Left colon (tissue), 2 donors: ENCODE results near the gene ITPKB. TPM values are rescaled to one million over a fixed set of nuclear protein-coding genes. Genes with fewer than 3 reads are reported as not detected.
A peak's percentile ranks its signal among the peaks of the same experiment; 100 is the strongest.

Experiments used
- ATAC-seq: fragments of 200-7000 bp; cut with Tn5 transposase; one replicate; pipeline ENCODE4 v1.9.1; 2020; ENCODE audit warnings: mild to moderate bottlenecking, moderate library complexity
- DNase-seq, 2 donors: peaks; one replicate each; pipeline ENCODE4 v3.0.0-alpha.2; 2020
- intact Hi-C, 2 donors: fragments of 100-400 bp; cut with DNase I in 1 of 2; cut with micrococcal nuclease in 1 of 2; formaldehyde crosslinking; loops; one replicate each; pipeline versions ENCODE4 v1.11.2 to v1.14.0; 2022; cut with DNase I, micrococcal nuclease
- total RNA-seq, 2 donors: library from RNA; stranded (reverse); fragmentation: NEBNext Ultra II Directional; extraction: Animal tissue kit (Norgen Biotek cat#: 25700); gene quantifications; one replicate each; pipeline ENCODE4 v1.2.1, GENCODE V29; 2021
- donor health status: DM: no; HTN: no; CAD: no.
- donor health status: DM: yes; HTN: yes; CAD: no.

Gene ITPKB
- total RNA-seq, 2 donors from 2014 or later: 9.7 to 20.9 TPM

DNA sequence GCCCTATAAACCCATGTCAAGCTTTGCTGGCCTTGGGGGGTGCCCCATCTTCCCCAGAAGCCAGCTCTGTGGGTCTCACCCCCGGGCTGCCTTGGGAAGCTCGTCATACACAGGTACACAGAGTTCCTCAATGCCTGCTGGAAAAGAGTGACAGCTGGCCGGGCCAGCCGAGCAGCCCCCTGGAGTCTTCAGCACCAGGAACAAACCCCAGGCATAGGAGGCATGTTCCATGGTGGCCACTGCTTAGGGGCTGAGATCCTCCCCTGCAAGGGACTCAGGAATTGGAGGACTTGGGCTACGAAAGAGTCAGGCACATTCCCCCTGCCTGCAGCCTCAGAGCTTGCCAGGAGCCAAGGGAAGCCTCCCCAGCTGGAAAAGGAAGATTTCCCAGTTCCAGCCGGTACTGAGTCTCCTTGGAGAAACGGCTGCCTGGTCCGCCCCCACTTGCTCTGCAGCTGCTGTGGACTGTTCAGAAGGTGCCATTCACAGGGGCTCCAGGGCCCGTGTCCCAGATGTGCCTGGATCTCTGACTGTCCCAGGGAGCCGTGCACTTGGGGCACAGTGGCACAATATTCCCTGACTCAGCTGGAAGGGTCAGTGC lies 101.0 kb downstream of the ITPKB start:
- DNase-seq (peak in 1 of 2 donors; percentile 25), ATAC-seq (no peak)
- intact Hi-C loops: no loop called here

DNA sequence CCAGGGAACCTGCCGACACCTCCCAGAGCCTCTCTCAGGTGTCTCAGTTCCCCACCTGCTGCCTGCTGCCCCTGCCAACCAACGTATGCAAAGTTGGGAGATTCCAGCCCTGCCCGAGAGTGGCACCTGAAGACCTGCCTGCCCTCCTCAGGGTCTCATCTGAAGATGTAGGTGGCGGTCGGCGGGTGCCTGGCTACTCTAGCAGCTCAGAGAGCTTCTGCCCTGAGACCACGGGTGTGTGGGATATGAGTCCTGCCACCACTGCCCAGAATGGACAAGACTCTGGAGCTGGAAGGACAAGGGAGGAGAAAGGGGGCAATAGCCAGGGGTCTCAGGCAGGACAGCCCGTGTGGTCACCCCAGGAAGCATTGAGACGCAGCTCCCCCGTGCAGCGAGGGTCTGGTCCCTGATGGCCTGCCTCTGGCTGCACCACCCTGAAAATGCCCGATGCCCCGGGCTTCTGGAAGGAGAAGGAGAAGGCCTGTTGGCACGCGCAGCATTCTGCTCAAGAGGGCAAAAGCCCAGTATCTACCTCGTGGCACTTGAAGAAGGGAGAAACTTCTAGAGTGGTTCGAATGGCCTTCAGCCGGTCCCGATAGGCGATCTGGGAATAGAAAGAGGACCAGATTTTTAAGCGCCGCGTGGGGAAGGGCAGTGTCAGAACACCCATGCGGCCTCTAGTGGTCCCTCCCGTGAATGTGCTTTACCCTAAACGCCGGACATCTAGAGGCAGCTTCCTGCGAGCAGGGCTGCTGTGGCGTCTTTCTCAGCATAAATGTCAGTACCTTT lies 101.7 kb downstream of the ITPKB start:
- intact Hi-C loops: no loop called here
- DNase-seq: peak in 1 of 2 donors; percentile 30
- ATAC-seq: no peak

DNA sequence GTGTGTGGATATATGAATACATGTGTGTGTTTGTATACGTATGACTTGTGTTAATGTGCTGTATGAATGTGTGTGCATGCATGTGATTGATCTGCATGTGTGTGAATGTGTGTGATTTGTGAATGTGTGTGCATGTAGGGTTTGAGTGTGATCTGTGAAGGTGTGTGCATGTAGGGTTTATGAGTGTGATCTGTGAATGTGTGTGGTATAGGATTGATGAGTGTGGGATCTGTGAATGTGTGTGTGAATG lies 102.3 kb downstream of the ITPKB start:
- DNase-seq (no peak), ATAC-seq (no peak)
- intact Hi-C loops: no loop called here

DNA sequence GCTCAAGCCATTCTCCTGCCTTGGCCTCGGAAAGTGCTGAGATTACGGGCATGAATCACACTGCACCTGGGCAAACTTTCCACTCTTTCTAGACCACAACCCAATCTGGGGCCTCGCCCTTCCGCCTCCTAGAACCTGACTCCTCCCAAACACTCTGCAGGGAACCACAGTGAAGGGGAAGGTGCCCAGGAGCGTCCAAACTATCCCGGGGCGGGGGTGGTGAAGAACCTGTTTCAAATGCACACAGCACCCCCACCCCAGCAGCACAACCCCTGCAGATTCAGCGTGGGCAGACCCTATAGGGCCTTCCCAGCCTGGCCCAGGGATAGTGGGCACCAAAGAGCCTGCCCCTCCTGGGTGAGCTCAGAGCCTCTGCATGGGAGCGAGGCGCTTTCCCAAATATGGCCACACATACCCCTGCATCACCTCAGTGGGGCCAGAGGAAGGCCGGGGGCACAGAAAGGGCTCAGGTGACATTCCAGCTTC lies 103.6 kb downstream of the ITPKB start:
- DNase-seq (peak in 1 of 2 donors; percentile 22), ATAC-seq (peak; percentile 24)
- intact Hi-C loops: no loop called here

DNA sequence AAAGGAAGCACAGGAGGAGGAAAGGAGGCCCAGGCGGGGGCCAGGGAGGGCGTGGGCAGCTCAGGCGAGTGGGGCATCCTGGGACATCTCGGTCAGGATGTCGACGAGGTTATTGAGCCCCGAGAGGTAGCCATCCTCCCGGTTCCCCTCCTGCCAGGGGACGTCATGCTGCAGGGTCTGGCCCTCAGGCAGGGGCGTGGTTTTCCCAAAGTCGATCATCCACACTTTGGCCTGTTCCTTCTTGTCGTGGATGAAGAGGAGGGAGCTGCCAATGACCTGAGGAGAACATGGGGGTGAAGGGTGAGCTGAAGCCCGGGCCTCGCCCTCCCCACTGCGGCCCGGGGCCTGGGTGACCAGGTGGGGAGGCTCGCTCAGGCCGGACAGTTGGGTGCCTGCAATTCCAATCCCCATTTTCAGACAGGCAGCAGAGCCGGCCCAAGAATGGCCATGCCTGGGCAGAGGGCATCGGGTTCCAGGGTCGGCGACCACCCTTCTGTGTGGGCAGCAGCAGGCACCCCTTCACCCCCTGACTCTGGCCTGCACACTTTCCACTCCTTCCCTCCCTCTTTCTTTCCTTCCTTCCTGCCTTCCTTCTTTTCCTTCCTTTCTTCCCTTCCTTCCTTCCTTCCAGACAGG lies 104.4 kb downstream of the ITPKB start:
- ATAC-seq (no peak), DNase-seq (peak in 1 of 2 donors; percentile 27)
- intact Hi-C loops: loop anchor here (5.0 kb wide), 1 partner anchor 193 kb away; no protein-coding TSS in a partner anchor

DNA sequence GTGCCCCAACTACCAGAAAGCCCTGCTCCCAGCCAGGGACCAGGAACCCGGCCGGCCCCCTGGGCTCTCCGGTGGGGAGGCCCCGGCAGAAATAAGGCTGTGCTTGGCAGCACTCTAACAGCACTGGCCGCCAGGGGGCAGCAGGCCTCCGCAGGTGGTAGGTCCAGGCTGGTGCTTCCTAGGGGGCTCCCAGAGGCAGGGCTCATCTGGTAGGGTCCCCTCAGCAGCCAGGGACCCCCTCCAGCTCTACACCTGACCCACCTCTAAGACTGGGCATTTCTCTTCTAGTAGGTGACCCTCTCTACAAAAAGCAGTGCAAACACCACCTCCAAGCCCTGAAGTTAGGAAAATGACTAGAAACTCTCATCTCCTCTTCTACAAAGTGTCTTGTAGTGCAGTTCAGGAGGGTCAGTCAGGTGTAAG lies 104.9 kb downstream of the ITPKB start:
- intact Hi-C loops: loop anchor here (5.0 kb wide), 1 partner anchor 193 kb away; no protein-coding TSS in a partner anchor
- ATAC-seq (peak; percentile 82), DNase-seq (peak; percentile 66 to 91)

DNA sequence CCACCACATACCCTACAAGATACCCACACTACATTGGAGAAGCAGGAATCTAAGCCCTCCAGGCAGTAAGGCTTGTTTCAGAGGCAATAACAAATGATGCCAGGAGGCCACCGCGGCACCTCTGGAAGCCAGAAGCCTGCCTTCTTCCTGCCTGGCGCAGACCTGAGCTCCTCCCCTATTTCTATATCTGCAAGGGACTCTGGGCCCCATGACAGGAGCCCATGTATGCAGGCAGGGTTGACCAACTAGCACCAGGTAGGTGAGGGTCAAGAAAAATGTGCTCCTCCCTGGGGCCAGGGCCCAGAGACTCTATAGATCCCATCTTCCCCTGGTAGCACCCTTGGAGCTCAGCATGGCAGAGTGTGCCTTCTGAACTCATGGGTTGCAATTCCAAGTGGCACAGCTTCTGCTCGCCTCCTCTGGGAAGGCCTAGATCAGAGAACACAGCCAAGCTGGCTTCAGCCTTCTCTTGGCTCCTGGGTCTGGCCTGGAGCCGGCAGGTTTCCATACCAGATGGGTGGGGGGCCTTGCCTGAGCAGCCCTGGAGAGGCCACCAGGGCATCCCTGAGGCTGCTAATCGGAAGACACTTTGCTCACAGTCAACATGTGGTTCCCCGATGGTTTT lies 105.4 kb downstream of the ITPKB start:
- intact Hi-C loops: loop anchor here (5.0 kb wide), 1 partner anchor 194 kb away; no protein-coding TSS in a partner anchor
- peak in 1 of 2 donors; percentile 26 for DNase-seq
- peak; percentile 7 for ATAC-seq

DNA sequence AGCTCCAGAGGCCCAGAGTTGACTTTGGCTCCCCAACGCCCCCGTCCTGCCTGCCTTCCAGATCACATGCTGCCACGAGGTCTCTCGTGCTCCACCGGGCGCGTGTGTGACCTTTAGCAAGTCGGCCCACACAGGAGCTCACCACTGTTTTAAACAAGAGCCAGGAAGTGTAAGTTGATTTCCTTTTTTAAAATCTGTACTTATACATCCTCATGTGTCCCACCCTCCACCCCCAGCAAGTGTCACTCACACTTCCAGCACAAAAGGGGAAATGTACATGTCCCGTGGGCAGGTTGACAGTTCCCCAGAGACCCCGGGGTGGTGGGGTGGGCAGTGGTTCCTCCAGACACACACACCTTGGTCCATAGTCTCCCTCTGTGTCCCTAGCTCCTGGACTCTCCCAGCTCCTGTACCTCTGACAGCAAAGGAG lies 106.1 kb downstream of the ITPKB start:
- ATAC-seq (no peak), DNase-seq (peak in 1 of 2 donors; percentile 24)
- intact Hi-C loops: loop anchor here (5.0 kb wide), 1 partner anchor 194 kb away; no protein-coding TSS in a partner anchor

DNA sequence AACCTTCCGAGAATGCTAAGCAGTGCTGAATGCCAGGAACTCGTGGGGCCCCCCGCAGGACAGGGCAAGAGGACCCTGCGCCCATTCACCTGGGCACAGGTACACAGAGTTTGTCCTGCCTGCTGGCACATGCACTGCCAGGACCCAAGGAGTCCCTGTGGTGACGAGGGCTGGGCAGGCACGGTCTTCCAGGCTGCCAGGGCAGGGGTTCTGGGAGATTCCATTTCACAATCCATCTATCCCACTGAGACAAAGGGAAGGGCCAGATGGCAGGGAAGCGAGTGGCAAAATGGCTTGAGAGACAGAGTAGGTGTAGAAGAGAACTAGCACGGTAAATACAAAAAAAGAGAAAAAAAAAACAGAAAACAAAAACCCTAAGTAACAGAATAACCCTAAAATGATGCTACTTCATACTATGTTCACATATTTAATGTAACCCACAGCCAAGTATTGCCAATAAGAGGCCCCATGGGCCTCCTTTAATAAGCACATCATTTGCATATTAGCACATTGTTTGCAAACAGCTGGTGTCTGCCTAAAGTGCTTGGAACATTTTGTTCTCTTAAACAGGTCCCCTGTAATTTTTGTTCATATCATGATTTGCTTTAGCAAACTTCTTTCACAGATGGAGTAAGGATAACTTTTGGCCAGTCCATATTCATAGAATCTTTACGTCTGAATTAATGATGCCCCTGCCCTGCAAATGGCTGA lies 106.8 kb downstream of the ITPKB start:
- no peak for ATAC-seq
- intact Hi-C loops: loop anchor here (5.0 kb wide), 1 partner anchor 195 kb away; no protein-coding TSS in a partner anchor
- peak in 1 of 2 donors; percentile 16 for DNase-seq

DNA sequence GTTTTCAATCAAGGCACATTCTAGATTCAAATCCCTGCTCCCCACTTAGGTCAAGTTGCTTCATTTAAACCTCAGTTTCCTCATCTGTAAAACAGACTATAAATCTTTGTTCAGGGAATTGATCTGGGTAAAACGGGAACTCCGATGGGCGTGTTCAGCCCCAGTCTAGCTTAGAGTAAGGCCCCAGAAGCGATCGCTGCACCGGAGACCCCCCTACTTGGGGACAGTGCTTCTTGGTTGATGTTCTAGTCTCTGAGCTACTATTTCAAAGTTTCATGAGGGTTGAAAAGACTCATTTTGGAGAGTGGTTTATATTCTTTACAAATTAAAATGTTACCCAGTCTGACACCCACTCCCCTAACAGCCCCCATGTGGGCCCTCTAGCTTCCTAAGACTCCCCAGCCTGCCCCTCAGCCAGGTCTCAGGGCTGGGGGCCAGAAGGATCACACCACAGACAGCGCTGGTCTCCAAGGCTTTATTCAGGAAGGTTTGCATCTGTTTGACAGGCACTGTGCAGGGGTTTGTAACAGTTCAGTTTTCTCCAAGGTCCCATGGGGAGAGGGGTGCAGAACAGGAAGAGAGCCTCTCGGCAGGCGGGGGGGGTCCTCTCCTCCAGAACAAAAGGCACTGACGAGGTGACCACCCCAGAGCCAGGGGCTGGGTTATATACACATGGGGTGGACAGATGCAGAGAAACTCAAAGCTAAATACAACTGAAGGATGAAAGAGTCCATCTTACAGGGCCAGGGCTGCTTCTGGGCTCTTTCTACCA lies 107.7 kb downstream of the ITPKB start:
- DNase-seq (peak in 1 of 2 donors; percentile 19), ATAC-seq (no peak)
- intact Hi-C loops: loop anchor here (5.0 kb wide), 1 partner anchor 196 kb away; no protein-coding TSS in a partner anchor

DNA sequence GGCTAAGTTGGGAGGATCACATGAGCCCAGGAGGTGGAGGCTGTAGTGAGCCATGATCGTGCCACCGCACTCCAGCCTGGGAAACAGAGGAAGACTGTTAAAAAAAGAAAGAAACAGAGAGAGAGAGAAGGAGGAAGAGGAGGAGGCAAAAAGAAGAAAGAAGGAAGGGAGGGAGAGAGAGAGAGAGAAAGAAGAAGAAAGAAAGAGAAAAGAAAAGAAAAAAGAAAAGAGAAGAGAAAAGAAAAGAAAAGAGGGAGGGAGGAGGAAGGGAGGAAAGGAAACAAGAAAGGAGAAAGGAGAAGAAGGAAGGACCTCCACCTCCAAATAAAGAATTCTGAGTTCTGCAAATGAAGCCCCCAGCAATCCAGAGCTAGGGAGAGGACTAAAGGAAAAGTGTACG lies 108.5 kb downstream of the ITPKB start:
- intact Hi-C loops: loop anchor here (5.0 kb wide), 1 partner anchor 197 kb away; no protein-coding TSS in a partner anchor
- no peak for ATAC-seq
- DNase-seq: no peak

DNA sequence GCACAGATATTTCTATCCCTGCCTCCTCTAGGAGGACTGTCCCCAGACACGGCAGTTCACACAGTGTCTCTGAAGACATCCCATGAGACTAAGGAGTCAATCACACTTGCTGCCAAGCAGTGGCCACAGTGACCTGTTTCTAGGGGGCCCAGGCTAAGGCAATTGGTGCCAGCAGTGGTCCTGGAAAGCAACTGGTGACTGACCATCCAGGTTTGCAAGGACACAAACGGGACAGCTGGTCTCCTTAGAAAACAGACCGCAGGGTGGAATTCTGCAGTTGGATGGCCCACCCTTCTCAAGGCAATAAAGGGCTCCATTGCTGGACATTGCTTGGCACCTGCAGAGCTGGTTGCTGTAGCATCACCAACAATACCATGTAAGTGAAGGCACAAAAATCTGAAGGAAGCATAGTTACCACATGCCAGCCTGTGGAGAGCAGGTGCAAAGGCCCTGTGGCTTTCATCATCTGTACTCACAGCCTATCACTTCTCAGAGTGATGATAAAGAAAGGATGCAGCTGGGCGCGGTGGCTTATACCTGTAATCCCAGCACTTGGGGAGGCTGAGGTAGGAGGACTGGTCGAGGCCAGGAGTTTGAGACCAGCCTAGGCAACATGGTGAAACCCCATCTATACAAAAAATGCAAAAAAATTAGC lies 109.1 kb downstream of the ITPKB start:
- ATAC-seq (no peak), DNase-seq (peak in 1 of 2 donors; percentile 14)
- intact Hi-C loops: loop anchor here (5.0 kb wide), 1 partner anchor 197 kb away; no protein-coding TSS in a partner anchor

DNA sequence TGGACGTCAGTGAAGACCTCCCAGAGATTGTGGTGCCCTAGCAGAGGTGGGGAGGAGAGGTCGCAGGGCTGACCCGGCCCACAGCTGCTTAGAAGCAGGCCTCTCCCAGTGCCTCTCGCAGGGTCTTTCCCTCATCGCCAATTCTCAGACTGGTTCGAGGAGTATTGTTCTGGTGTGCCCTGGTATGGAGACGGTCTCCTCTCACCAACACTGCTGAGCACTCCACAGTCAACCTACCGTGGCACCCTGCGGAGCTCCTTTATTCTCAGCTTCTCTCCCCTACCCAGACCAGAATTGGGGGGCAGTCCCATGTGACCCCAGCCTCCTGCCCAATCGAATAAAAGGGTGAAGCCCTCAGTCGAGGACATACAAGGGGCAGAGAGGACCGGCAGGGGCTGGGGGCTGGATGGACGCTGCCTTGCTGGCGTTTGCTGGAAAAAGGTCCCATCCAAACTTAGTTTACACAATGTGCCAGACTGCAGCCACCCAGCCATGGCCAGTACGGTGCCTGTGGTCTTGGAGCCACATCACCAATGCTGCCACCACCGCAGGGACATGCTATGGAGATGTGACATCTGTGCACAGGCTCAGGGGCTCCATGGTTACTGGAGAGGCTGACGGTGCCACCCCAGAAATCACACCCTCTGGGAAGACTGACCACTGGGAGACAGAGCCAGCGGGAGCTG lies 109.7 kb downstream of the ITPKB start:
- ATAC-seq: no peak
- DNase-seq: peak in 1 of 2 donors; percentile 12
- intact Hi-C loops: no loop called here

DNA sequence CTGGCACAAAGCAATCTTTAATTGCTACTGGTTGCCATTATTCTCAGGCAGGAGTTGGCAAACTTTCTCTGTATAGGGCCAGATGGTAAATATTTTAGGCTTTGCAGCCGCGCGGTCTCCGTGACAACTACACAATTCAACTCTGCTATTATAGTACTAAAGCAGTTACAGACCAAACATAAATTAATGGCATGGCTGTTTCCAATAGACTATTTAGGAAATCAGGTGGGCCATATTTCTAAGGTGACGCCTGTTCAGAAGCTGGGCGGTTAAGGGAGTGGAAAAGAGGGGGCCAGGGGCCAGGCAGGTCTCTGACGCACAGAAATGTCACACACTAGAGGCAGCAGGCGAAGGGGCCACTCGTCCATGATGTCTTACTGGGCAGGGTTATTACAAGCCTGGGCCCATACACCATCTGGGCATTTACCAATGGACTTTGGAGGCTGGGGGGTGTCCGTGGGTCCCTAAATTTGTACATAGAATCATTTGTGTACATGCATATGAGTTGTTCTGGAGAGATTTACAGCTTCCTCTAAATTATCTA lies 110.4 kb downstream of the ITPKB start:
- intact Hi-C loops: no loop called here
- ATAC-seq (peak; percentile 41), DNase-seq (peak in 1 of 2 donors; percentile 14)

DNA sequence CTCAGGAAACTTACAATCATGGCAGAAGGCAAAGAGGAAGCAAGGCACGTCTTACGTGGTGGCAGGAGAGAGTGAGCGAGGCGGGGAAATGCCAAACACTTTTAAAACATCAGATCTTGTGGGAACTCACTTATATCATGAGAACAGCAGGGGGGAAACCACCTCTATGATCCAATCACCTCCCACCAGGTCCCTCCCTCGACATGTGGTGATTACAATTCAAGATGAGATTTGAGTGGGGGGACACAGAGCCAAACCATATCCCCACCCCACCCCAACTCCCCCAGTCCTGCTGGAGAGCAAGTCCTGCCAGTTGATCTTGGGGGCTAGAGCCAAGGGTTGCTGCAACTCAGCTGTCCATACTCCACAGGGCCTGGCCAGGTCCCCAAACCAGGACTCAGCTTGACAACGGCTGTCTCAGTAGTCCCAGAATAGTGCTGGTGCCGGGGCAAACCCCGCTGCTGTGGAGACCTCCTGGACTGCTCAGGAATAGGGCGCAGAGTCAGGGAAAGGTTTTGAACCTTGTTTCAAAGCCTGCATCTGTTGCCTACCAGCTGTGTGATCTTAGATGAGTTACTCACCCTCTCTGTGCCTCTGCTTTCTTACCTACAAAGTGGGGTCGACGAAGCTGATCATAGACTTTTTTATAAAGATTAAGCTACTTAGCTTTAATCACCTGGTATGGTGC lies 111.0 kb downstream of the ITPKB start:
- intact Hi-C loops: no loop called here
- DNase-seq (peak in 1 of 2 donors; percentile 21), ATAC-seq (no peak)
